ENCODE data around the gene CLDN14. TPM values are rescaled to one million over a fixed set of nuclear protein-coding genes. Genes with fewer than 3 reads are reported as not detected.

Gene CLDN14
- total RNA-seq, 3 donors from 2014 or later, result 0.63 TPM; not detected in 2

GRCh38 chr21:36487641-36488307 lies 7.9 kb upstream of the CLDN14 start:
- ATAC-seq (peak; percentile 57), DNase-seq (peak in 2 of 3 donors; percentile 57 to 63)

GRCh38 chr21:36486246-36486645 lies 6.3 kb upstream of the CLDN14 start:
- Histone ChIP-seq H3K4me1 (ENCODE audit: low read depth) (no peaks in the 10 kb centered on the region), H3K4me3 (no peak overlapping the region), H3K36me3 (ENCODE audit: low read depth) (no peaks in the 10 kb centered on the region), H3K9me3 (no peaks in the 10 kb centered on the region)
- no peak for DNase-seq
- intact Hi-C loops (cut with DNase I, micrococcal nuclease), result no loop called here
- TF ChIP-seq CTCF (IDR thresholded peaks at IDR 0.05), result no peak
- no peak for ATAC-seq

More at GRCh38 chr21:36487641-36488307, 7.9 kb upstream of the CLDN14 start:
- Histone ChIP-seq H3K9me3 (no peaks in the 10 kb centered on the region), H3K36me3 (ENCODE audit: low read depth) (no peaks in the 10 kb centered on the region), H3K4me1 (ENCODE audit: low read depth) (peaks cover 5% of the 10 kb centered on the region), H3K4me3 (no peak overlapping the region)
- no peak for TF ChIP-seq CTCF (IDR thresholded peaks at IDR 0.05)
- intact Hi-C loops (cut with DNase I, micrococcal nuclease), result no loop called here

GRCh38 chr21:36485476-36485875 lies 5.6 kb upstream of the CLDN14 start:
- no peak for TF ChIP-seq CTCF (IDR thresholded peaks at IDR 0.05)
- intact Hi-C loops (cut with DNase I, micrococcal nuclease), result no loop called here

GRCh38 chr21:36483095-36483494 lies 3.2 kb upstream of the CLDN14 start:
- intact Hi-C loops (cut with DNase I, micrococcal nuclease), result no loop called here
- no peak for ATAC-seq
- H3K36me3 ChIP-seq (ENCODE audit: low read depth), result no peaks in the 10 kb centered on the region
- no peak for DNase-seq
- no peak overlapping the region for H3K4me3 ChIP-seq
- TF ChIP-seq CTCF (IDR thresholded peaks at IDR 0.05), result no peak
- no peaks in the 10 kb centered on the region for H3K4me1 ChIP-seq (ENCODE audit: low read depth)
- no peaks in the 10 kb centered on the region for H3K9me3 ChIP-seq

More at GRCh38 chr21:36485476-36485875, 5.6 kb upstream of the CLDN14 start:
- Histone ChIP-seq H3K36me3 (ENCODE audit: low read depth) (no peaks in the 10 kb centered on the region), H3K9me3 (no peaks in the 10 kb centered on the region), H3K4me1 (ENCODE audit: low read depth) (no peaks in the 10 kb centered on the region), H3K4me3 (no peak overlapping the region)
- no peak for ATAC-seq
- no peak for DNase-seq

GRCh38 chr21:36482673-36483072 lies 2.8 kb upstream of the CLDN14 start:
- DNase-seq, result no peak
- no peak for TF ChIP-seq CTCF (IDR thresholded peaks at IDR 0.05)
- intact Hi-C loops (cut with DNase I, micrococcal nuclease), result no loop called here
- H3K4me1 ChIP-seq (ENCODE audit: low read depth), result no peaks in the 10 kb centered on the region
- no peak for ATAC-seq
- no peak overlapping the region for H3K4me3 ChIP-seq
- no peaks in the 10 kb centered on the region for H3K9me3 ChIP-seq
- H3K36me3 ChIP-seq (ENCODE audit: low read depth), result no peaks in the 10 kb centered on the region

All from mucosa of descending colon (tissue), 3 donors.